ENCODE measurements around the gene KISS1. TPM values are rescaled to one million over a fixed set of nuclear protein-coding genes. Genes with fewer than 3 reads are reported as not detected.

KISS1 gene
- total and polyA plus RNA-seq, 12 donors, result 0.34 to 0.50 TPM; not detected in 10

DNA sequence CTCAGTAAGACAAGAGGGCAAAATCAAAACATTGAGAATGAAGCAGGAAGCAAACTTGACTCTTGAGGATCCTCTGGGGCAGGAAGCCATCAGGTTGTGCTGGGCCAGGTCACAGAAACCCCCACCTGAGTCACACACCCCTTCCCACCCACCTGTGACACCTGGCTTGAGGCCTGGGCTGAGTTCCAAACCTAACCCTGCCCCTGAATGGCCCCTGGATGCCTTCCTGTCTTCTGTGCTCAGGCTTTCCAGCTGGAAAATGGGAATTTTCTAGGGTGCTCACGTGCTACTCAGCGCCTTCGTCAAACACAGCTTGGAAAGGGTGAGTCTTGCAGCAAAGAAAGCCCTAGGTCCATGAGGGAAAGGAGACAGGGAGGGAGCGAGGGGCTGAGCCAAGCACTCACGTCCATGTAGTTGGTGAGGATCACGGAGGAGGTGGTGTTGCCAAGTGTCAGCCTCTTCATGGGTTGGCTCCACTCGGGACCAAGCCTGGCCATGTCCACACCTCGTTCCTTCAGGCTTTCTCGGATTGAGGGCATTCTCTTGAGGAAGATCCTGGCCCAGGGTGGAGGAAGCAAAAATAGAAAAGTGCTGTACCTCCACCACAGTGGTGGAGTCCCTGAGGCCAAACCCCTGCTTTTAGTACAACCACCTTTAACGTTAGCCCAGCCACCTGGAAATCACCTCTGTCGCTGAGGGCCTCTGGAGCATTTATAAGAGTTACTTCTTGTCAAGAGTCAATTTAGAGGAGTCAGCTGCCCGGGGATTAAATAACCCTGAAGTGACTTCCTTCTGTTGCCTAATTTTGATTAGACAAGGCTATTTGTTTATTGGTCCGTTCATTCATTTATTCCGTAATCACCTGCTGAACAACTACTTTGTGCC is 34.4 kb downstream of the KISS1 start:
- whole genome bisulfite sequencing, 4 donors, result 50 to 63% (median 60%) methylated on average over 14 of the region's 14 CpGs
- intact Hi-C loops (cut with DNase I), result loop anchor here (5.0 kb wide), 2 partner anchors 40 to 200 kb away; no protein-coding TSS in a partner anchor
- TF ChIP-seq CTCF (IDR thresholded peaks at IDR 0.05) (no peak), POLR2A (IDR thresholded peaks at IDR 0.05) (no peak)
- H3K36me3 ChIP-seq (replicated peaks in 1 of 2), result no peaks in the 10 kb centered on the region
- no peak overlapping the region for H3K27ac ChIP-seq
- no peaks in the 10 kb centered on the region for H3K27me3 ChIP-seq
- DNase-seq, result no peak
- H3K9me3 ChIP-seq (replicated peaks in 1 of 3), result no peaks in the 10 kb centered on the region
- H3K4me1 ChIP-seq (replicated peaks in 1 of 2), result no peaks in the 10 kb centered on the region
- no peak overlapping the region for H3K4me3 ChIP-seq

GRCh38 chr1:204157962-204158361 is 38.3 kb downstream of the KISS1 start:
- DNase-seq, result no peak
- no peaks in the 10 kb centered on the region for H3K36me3 ChIP-seq (replicated peaks in 1 of 2)
- H3K27me3 ChIP-seq, result no peaks in the 10 kb centered on the region
- no peak overlapping the region for H3K4me3 ChIP-seq
- no peak for TF ChIP-seq CTCF (IDR thresholded peaks at IDR 0.05)
- no peak for TF ChIP-seq POLR2A (IDR thresholded peaks at IDR 0.05)
- no peaks in the 10 kb centered on the region for H3K9me3 ChIP-seq (replicated peaks in 1 of 3)
- H3K27ac ChIP-seq, result no peak overlapping the region
- WGBS, 4 donors, result 52 to 70% (median 65%) methylated on average over 6 of the region's 6 CpGs
- H3K4me1 ChIP-seq (replicated peaks in 1 of 2), result no peaks in the 10 kb centered on the region
- intact Hi-C loops (cut with DNase I), result loop anchor here in 1 of 2 donors (5.0 kb wide), 1 partner anchor 44 kb away; no protein-coding TSS in a partner anchor

GRCh38 chr1:204155881-204156280 is 40.4 kb downstream of the KISS1 start:
- DNase-seq, result no peak
- 82 to 87% (median 86%) methylated on average over 8 to 10 of the region's 10 CpGs for WGBS, 4 donors
- TF ChIP-seq POLR2A (IDR thresholded peaks at IDR 0.05) (no peak), CTCF (IDR thresholded peaks at IDR 0.05) (no peak)
- H3K36me3 ChIP-seq (replicated peaks in 1 of 2), result no peaks in the 10 kb centered on the region
- H3K27ac ChIP-seq, result no peak overlapping the region
- peaks cover 3 to 12% of the 10 kb centered on the region in 2 donors for H3K4me1 ChIP-seq (replicated peaks in 1 of 2)
- intact Hi-C loops (cut with DNase I), result loop anchor here in 1 of 2 donors (5.0 kb wide), 1 partner anchor 46 kb away; no protein-coding TSS in a partner anchor
- H3K27me3 ChIP-seq, result no peaks in the 10 kb centered on the region
- H3K4me3 ChIP-seq, result no peak overlapping the region
- H3K9me3 ChIP-seq (replicated peaks in 1 of 3), result no peaks in the 10 kb centered on the region

GRCh38 chr1:204154568-204155255 is 41.6 kb downstream of the KISS1 start:
- H3K4me3 ChIP-seq, result no peak overlapping the region
- H3K27ac ChIP-seq, result no peak overlapping the region
- 86 to 96% (median 90%) methylated on average over 12 to 15 of the region's 15 CpGs for WGBS, 4 donors
- peaks cover 3 to 12% of the 10 kb centered on the region in 2 donors for H3K4me1 ChIP-seq (replicated peaks in 1 of 2)
- DNase-seq, result no peak
- intact Hi-C loops (cut with DNase I), result loop anchor here in 1 of 2 donors (5.0 kb wide), 1 partner anchor 48 kb away; no protein-coding TSS in a partner anchor
- H3K27me3 ChIP-seq, result no peaks in the 10 kb centered on the region
- no peaks in the 10 kb centered on the region for H3K9me3 ChIP-seq (replicated peaks in 1 of 3)
- TF ChIP-seq CTCF (IDR thresholded peaks at IDR 0.05) (no peak), POLR2A (IDR thresholded peaks at IDR 0.05) (no peak)
- no peaks in the 10 kb centered on the region for H3K36me3 ChIP-seq (replicated peaks in 1 of 2)

Measured in adrenal gland (tissue), 12 donors.